HCT116 (cell line): ENCODE measurements around the gene PRMT5. TPM values are rescaled to one million over a fixed set of nuclear protein-coding genes. Genes with fewer than 3 reads are reported as not detected.

ENCODE experiments used
- ATAC-seq: fragments of 200-7000 bp; cut with Tn5 transposase; 2 replicates; pipeline ENCODE4 v1.9.1; 2020; ENCODE audit warnings: mild to moderate bottlenecking, moderate library complexity
- BruUV-seq: library from RNA; stranded (reverse); fragments of 400-500 nt; replicated peaks from 2 replicates; lab custom pipeline; 2021; lab: Mats Ljungman, UMichigan
- CTCF ChIA-PET: fragments of 300-600 bp; sonication (Branson Sonifier 250); formaldehyde crosslinking; loops from one replicate; lab custom pipeline; 2021; ENCODE audit warnings: antibody characterized with exemption; lab: Charles Lee
- POLR2A ChIA-PET: fragments of 300-600, 350-600 bp; sonication (Branson Sonifier 250); formaldehyde crosslinking; loops from one replicate; lab custom pipeline; 2021; ENCODE audit warnings: antibody characterized with exemption; lab: Charles Lee
- RAD21 ChIA-PET, 2 experiments: fragments of 300-600 bp; sonication (Branson Sonifier 250); formaldehyde crosslinking; loops; one replicate each; lab custom pipeline; 2023; ENCODE audit warnings: low total read pairs in 2 of 2; ENCODE audit not compliant: uncharacterized antibody in 2 of 2, unreplicated experiment in 2 of 2, low non-redundant PET in 1 of 2; lab: Charles Lee
- DNase-seq: peaks from one replicate; pipeline ENCODE4 v3.0.0-alpha.2; 2010; ENCODE audit warnings: low read depth, low spot score
- H2AFZ ChIP-seq: fragments of 200-600 bp; shearing (Covaris generic), sonication (generic); 2 replicates; pipeline ENCODE4 v1.6.1; 2017; ENCODE audit warnings: low read depth, mixed run types, mixed read lengths, antibody characterized with exemption, low read length; ENCODE audit not compliant: poor library complexity, severe bottlenecking
- H3K27ac ChIP-seq: 2 replicates; pipeline ENCODE4 v1.5.1; 2012; ENCODE audit warnings: low read depth, low read length
- H3K27me3 ChIP-seq: fragments of 200-600 bp; sonication (generic); 2 replicates; pipeline ENCODE4 v1.6.1; 2016; ENCODE audit warnings: mixed run types, low read length, mixed read lengths; ENCODE audit not compliant: insufficient read depth
- H3K36me3 ChIP-seq, 2 experiments: fragments of 200-500 bp in 1 of 2; fragments of 200-600 bp in 1 of 2; sonication (Bioruptor generic) in 1 of 2; sonication (generic) in 1 of 2; 2 replicates each; pipeline versions ENCODE4 v1.5.1 to v1.6.1; 2014 to 2016; ENCODE audit warnings: low read length in 2 of 2, inconsistent platforms in 1 of 2, mixed read lengths in 1 of 2, mixed run types in 1 of 2; ENCODE audit not compliant: insufficient read depth in 2 of 2, control insufficient read depth in 1 of 2
- H3K4me1 ChIP-seq, 2 experiments: fragments of 200-600 bp in 1 of 2; sonication (generic) in 1 of 2; 2 replicates each; pipeline versions ENCODE4 v1.5.1 to v1.6.1; 2012 to 2017; ENCODE audit warnings: low read length in 2 of 2, inconsistent platforms in 1 of 2, mild to moderate bottlenecking in 1 of 2, mixed read lengths in 1 of 2, mixed run types in 1 of 2, moderate library complexity in 1 of 2; ENCODE audit not compliant: insufficient read depth in 2 of 2, control insufficient read depth in 1 of 2
- H3K4me2 ChIP-seq: fragments of 200-600 bp; sonication (generic); 2 replicates; pipeline ENCODE4 v1.6.1; 2017; ENCODE audit warnings: mixed run types, low read length, mixed read lengths
- H3K4me3 ChIP-seq, 2 experiments: fragments of 200-600 bp in 1 of 2; sonication (generic) in 1 of 2; replicated peaks in 1 of 2; 2 replicates each; pipeline ENCODE4 v1.5.1; 2011 to 2016; ENCODE audit warnings: low read length in 2 of 2, control low read depth in 1 of 2, low read depth in 1 of 2, mild to moderate bottlenecking in 1 of 2, mixed read lengths in 1 of 2, mixed run types in 1 of 2
- H3K79me2 ChIP-seq: fragments of 200-600 bp; sonication (generic); 2 replicates; pipeline ENCODE4 v1.6.1; 2017; ENCODE audit warnings: mild to moderate bottlenecking, mixed run types, low read length, moderate library complexity, mixed read lengths; ENCODE audit not compliant: insufficient read depth
- H3K9ac ChIP-seq: fragments of 200-600 bp; sonication (generic); 2 replicates; pipeline ENCODE4 v1.6.1; 2016; ENCODE audit warnings: low read length, mixed read lengths
- H3K9me2 ChIP-seq: fragments of 200-600 bp; sonication (generic), shearing (Covaris generic); 2 replicates; pipeline ENCODE4 v1.6.1; 2017; ENCODE audit warnings: mixed run types, mild to moderate bottlenecking, moderate library complexity; ENCODE audit not compliant: insufficient read depth
- H3K9me3 ChIP-seq, 2 experiments: fragments of 200-500 bp in 1 of 2; fragments of 200-600 bp in 1 of 2; sonication (Bioruptor generic) in 1 of 2; sonication (generic) in 1 of 2; 2 replicates each; pipeline ENCODE4 v1.6.1; 2014 to 2017; ENCODE audit warnings: low read length in 2 of 2, mixed read lengths in 2 of 2, inconsistent platforms in 1 of 2, low read depth in 1 of 2, mild to moderate bottlenecking in 1 of 2, mixed run types in 1 of 2, moderate library complexity in 1 of 2; ENCODE audit not compliant: control insufficient read depth in 1 of 2, insufficient read depth in 1 of 2
- H4K20me1 ChIP-seq: fragments of 200-600 bp; sonication (generic), shearing (Covaris generic); 2 replicates; pipeline ENCODE4 v1.6.1; 2017; ENCODE audit warnings: mixed run types, mild to moderate bottlenecking, moderate library complexity; ENCODE audit not compliant: insufficient read depth
- CBX3 ChIP-seq: IDR thresholded peaks from 2 replicates; pipeline ENCODE4 v1.6.1; 2012; ENCODE audit warnings: low read depth
- CEBPB ChIP-seq: IDR thresholded peaks from 2 replicates; pipeline ENCODE4 v1.6.1; 2012; ENCODE audit warnings: low read depth
- EGR1 ChIP-seq: IDR thresholded peaks from 2 replicates; pipeline ENCODE4 v1.6.1; 2012; ENCODE audit warnings: low read depth
- ELF1 ChIP-seq: IDR thresholded peaks from 2 replicates; pipeline ENCODE4 v1.6.1; 2012; ENCODE audit warnings: low read depth, borderline replicate concordance
- EZH2 ChIP-seq: fragments of 200-600 bp; sonication (generic); IDR thresholded peaks from 2 replicates; pipeline ENCODE4 v1.6.1; 2017; ENCODE audit warnings: antibody characterized with exemption, mixed run types
- EZH2phosphoT487 ChIP-seq: fragments of 200-600 bp; IDR thresholded peaks from 2 replicates; pipeline ENCODE4 v1.6.1; 2018; ENCODE audit warnings: antibody characterized with exemption, borderline replicate concordance
- FOSL1 ChIP-seq: IDR thresholded peaks from 2 replicates; pipeline ENCODE4 v1.6.1; 2012; ENCODE audit warnings: low read depth
- JUND ChIP-seq: IDR thresholded peaks from 2 replicates; pipeline ENCODE4 v1.6.1; 2012
- POLR2A ChIP-seq: IDR thresholded peaks from 2 replicates; pipeline ENCODE4 v1.7.0; 2011; ENCODE audit warnings: borderline replicate concordance; ENCODE audit not compliant: insufficient read depth, insufficient read length; ENCODE audit errors: extremely low read depth
- POLR2AphosphoS5 ChIP-seq: IDR thresholded peaks from 2 replicates; pipeline ENCODE4 v1.6.1; 2011; ENCODE audit warnings: mild to moderate bottlenecking, low read depth, low read length, moderate library complexity
- SP1 ChIP-seq: IDR thresholded peaks from 2 replicates; pipeline ENCODE4 v1.6.1; 2012; ENCODE audit warnings: low read depth
- SRF ChIP-seq: IDR thresholded peaks from 2 replicates; pipeline ENCODE4 v1.6.1; 2012; ENCODE audit warnings: low read depth
- TCF7L2 ChIP-seq: IDR thresholded peaks from 2 replicates; pipeline ENCODE4 v1.7.0; 2011; ENCODE audit warnings: borderline replicate concordance, inconsistent platforms; ENCODE audit not compliant: insufficient read depth, insufficient read length; ENCODE audit errors: extremely low read depth
- YY1 ChIP-seq: IDR thresholded peaks from 2 replicates; pipeline ENCODE4 v1.6.1; 2011; ENCODE audit warnings: low read length, low read depth, moderate library complexity, mild to moderate bottlenecking; ENCODE audit not compliant: insufficient replicate concordance; ENCODE audit errors: extremely low read depth
- ZFX ChIP-seq: fragments of 450-650 bp; IDR thresholded peaks from 2 replicates; pipeline ENCODE4 v1.6.1; 2017
- ZNF274 ChIP-seq: fragments of 200-500 bp; sonication (Bioruptor generic); IDR thresholded peaks from 2 replicates; pipeline ENCODE4 v1.6.1; 2014; ENCODE audit warnings: mild to moderate bottlenecking, low read depth, low read length, inconsistent platforms
- intact Hi-C: fragments of 100-400 bp; cut with micrococcal nuclease; formaldehyde crosslinking; loops from 2 replicates; pipeline ENCODE4 v1.10.0; 2022
- total RNA-seq: library from RNA; stranded (reverse); gene quantifications from one replicate; pipeline ENCODE4 v1.2.1, GENCODE V29; 2021; ENCODE audit not compliant: unreplicated experiment
- TF ChIP-seq, protein P1 (sequence below): IDR thresholded peaks from 2 replicates; pipeline ENCODE4 v1.6.1; 2012
- TF ChIP-seq, protein P2 (sequence below): IDR thresholded peaks from 2 replicates; pipeline ENCODE4 v1.6.1; 2012
- TF ChIP-seq, protein P3 (sequence below): IDR thresholded peaks from 2 replicates; pipeline ENCODE4 v1.6.1; 2012; ENCODE audit warnings: low read depth
- TF ChIP-seq, protein P4 (sequence below), 3 experiments: fragments of 200-600 bp in 1 of 3; sonication (generic) in 1 of 3; IDR thresholded peaks in 2 of 3; conservative IDR thresholded peaks in 1 of 3; 2 replicates each; pipeline ENCODE4 v1.5.1; 2012 to 2017; ENCODE audit warnings: low read depth in 2 of 3, low read length in 2 of 3, antibody characterized with exemption in 1 of 3, borderline replicate concordance in 1 of 3, control low read depth in 1 of 3, mild to moderate bottlenecking in 1 of 3, mixed read lengths in 1 of 3, mixed run types in 1 of 3, moderate library complexity in 1 of 3; ENCODE audit not compliant: insufficient read depth in 1 of 3

Gene PRMT5
- total RNA-seq, 1 experiment from 2014 or later = 186 TPM

- ChIA-PET POLR2A (interaction anchor here (1.0 to 3.8 kb wide), 4 partner anchors 10 to 78 kb away, joined by 3 to 29 read pairs (median 6); partner anchors contain the start of gene RBM23), RAD21 (no interaction called here), CTCF (interaction anchor here (0.9 to 2.4 kb wide), 11 partner anchors 9 to 166 kb away, joined by 3 to 20 read pairs (median 10); partner anchors contain the start of genes ACIN1, C14orf119, CDH24 and RBM23)
- Histone ChIP-seq H2AFZ (no peak overlapping the region), H3K36me3 (peaks cover 25 to 35% of the 10 kb centered on the region in 2 experiments), H3K4me2 (peak overlapping the region; percentile 87), H3K9me2 (no peaks in the 10 kb centered on the region), H3K9me3 (no peaks in the 10 kb centered on the region), H3K27ac (peak overlapping the region; percentile 83), H3K4me3 (peak overlapping the region; percentile 75 to 96), H3K27me3 (no peaks in the 10 kb centered on the region), H3K79me2 (peaks cover 44% of the 10 kb centered on the region), H3K9ac (peak overlapping the region; percentile 90), H4K20me1 (no peaks in the 10 kb centered on the region), H3K4me1 (peaks cover 31 to 61% of the 10 kb centered on the region in 2 experiments)
- intact Hi-C loops = no loop called here
- ATAC-seq (no peak), DNase-seq (no peak)
- BruUV-seq = TSS peak; percentile 68
- TF ChIP-seq POLR2AphosphoS5 (no peak), ZFX (no peak), SRF (no peak), JUND (no peak), EZH2phosphoT487 (no peak), ZNF274 (no peak), FOSL1 (no peak), TCF7L2 (no peak), CEBPB (no peak), POLR2A (no peak), ELF1 (no peak), EGR1 (no peak), CBX3 (no peak), YY1 (no peak), EZH2 (no peak), SP1 (no peak)
- TF ChIP-seq, protein P1, sequence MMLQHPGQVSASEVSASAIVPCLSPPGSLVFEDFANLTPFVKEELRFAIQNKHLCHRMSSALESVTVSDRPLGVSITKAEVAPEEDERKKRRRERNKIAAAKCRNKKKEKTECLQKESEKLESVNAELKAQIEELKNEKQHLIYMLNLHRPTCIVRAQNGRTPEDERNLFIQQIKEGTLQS = no peak
- TF ChIP-seq, protein P2, sequence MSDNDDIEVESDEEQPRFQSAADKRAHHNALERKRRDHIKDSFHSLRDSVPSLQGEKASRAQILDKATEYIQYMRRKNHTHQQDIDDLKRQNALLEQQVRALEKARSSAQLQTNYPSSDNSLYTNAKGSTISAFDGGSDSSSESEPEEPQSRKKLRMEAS = no peak
- TF ChIP-seq, protein P3, sequence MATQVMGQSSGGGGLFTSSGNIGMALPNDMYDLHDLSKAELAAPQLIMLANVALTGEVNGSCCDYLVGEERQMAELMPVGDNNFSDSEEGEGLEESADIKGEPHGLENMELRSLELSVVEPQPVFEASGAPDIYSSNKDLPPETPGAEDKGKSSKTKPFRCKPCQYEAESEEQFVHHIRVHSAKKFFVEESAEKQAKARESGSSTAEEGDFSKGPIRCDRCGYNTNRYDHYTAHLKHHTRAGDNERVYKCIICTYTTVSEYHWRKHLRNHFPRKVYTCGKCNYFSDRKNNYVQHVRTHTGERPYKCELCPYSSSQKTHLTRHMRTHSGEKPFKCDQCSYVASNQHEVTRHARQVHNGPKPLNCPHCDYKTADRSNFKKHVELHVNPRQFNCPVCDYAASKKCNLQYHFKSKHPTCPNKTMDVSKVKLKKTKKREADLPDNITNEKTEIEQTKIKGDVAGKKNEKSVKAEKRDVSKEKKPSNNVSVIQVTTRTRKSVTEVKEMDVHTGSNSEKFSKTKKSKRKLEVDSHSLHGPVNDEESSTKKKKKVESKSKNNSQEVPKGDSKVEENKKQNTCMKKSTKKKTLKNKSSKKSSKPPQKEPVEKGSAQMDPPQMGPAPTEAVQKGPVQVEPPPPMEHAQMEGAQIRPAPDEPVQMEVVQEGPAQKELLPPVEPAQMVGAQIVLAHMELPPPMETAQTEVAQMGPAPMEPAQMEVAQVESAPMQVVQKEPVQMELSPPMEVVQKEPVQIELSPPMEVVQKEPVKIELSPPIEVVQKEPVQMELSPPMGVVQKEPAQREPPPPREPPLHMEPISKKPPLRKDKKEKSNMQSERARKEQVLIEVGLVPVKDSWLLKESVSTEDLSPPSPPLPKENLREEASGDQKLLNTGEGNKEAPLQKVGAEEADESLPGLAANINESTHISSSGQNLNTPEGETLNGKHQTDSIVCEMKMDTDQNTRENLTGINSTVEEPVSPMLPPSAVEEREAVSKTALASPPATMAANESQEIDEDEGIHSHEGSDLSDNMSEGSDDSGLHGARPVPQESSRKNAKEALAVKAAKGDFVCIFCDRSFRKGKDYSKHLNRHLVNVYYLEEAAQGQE = no peak
- TF ChIP-seq, protein P4, sequence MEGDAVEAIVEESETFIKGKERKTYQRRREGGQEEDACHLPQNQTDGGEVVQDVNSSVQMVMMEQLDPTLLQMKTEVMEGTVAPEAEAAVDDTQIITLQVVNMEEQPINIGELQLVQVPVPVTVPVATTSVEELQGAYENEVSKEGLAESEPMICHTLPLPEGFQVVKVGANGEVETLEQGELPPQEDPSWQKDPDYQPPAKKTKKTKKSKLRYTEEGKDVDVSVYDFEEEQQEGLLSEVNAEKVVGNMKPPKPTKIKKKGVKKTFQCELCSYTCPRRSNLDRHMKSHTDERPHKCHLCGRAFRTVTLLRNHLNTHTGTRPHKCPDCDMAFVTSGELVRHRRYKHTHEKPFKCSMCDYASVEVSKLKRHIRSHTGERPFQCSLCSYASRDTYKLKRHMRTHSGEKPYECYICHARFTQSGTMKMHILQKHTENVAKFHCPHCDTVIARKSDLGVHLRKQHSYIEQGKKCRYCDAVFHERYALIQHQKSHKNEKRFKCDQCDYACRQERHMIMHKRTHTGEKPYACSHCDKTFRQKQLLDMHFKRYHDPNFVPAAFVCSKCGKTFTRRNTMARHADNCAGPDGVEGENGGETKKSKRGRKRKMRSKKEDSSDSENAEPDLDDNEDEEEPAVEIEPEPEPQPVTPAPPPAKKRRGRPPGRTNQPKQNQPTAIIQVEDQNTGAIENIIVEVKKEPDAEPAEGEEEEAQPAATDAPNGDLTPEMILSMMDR (IDR thresholded peaks at IDR 0.05 in 2 of 3, conservative IDR thresholded peaks at IDR 0.05 in 1 of 3; ENCODE audit: borderline replicate concordance in 1 of 3, insufficient read depth in 1 of 3, low read depth in 2 of 3, low read length in 2 of 3) = no peak
These were observed 706 bp downstream of the PRMT5 start for GRCh38 chr14:22928237-22929103.
